ENCODE measurements around the gene PRKCH. TPM values are rescaled to one million over a fixed set of nuclear protein-coding genes. Genes with fewer than 3 reads are reported as not detected.
"Not testable (repeated sequence)": the region's sequence is repeated elsewhere in the genome, so short reads cannot be mapped to it uniquely, and the experiment has no call there.

The PRKCH gene
- total RNA-seq, 2 experiments from 2014 or later: 149 to 158 TPM

GRCh38 chr14:61397615-61398014 is 76.2 kb downstream of the PRKCH start:
- H3K27me3 Mint-ChIP-seq (ENCODE audit: low read depth): no peaks in the 10 kb centered on the region
- peak overlapping the region; percentile 67 for H3K27ac Mint-ChIP-seq
- CTCF ChIA-PET: interaction anchor here (0.8 to 1.1 kb wide), 2 partner anchors 99 to 440 kb away, joined by 3 to 4 read pairs; no protein-coding TSS in a partner anchor
- H3K4me1 Mint-ChIP-seq (ENCODE audit: low read depth): peaks cover 93% of the 10 kb centered on the region
- H3K36me3 Mint-ChIP-seq (ENCODE audit: low read depth): peaks cover 25% of the 10 kb centered on the region
- H3K4me3 Mint-ChIP-seq: no peak overlapping the region
- no peak for DNase-seq
- intact Hi-C loops (cut with micrococcal nuclease): loop anchor here (1.0 kb wide), 1 partner anchor 8 kb away; no protein-coding TSS in a partner anchor
- no peaks in the 10 kb centered on the region for H3K9me3 Mint-ChIP-seq

DNA sequence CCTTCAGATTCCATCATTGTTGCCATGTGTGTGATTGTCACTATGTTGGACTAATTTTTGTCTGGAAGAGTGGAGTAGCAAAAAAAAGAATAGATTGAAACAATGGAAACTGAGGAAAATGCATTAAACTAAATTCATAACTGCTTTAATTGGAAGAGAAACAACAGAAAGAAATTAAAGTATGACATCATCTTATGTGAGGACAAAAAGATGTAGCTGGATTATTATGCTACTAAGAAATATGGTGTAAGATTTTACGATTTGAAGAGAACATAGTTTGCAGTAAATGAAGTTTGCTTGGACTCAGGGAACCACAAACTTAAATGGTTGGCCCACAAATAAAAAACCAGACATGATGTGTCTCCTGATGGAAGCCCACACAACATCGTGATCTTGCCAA is 76.8 kb downstream of the PRKCH start:
- intact Hi-C loops (cut with micrococcal nuclease): no loop called here
- Mint-ChIP-seq H3K36me3 (ENCODE audit: low read depth) (peaks cover 20% of the 10 kb centered on the region), H3K4me1 (ENCODE audit: low read depth) (peaks cover 89% of the 10 kb centered on the region), H3K27me3 (ENCODE audit: low read depth) (no peaks in the 10 kb centered on the region), H3K9me3 (no peaks in the 10 kb centered on the region), H3K27ac (peak overlapping the region; percentile 74), H3K4me3 (no peak overlapping the region)
- no peak for DNase-seq
- CTCF ChIA-PET: interaction anchor here (0.8 to 1.1 kb wide), 2 partner anchors 100 to 439 kb away, joined by 3 to 4 read pairs; no protein-coding TSS in a partner anchor

DNA sequence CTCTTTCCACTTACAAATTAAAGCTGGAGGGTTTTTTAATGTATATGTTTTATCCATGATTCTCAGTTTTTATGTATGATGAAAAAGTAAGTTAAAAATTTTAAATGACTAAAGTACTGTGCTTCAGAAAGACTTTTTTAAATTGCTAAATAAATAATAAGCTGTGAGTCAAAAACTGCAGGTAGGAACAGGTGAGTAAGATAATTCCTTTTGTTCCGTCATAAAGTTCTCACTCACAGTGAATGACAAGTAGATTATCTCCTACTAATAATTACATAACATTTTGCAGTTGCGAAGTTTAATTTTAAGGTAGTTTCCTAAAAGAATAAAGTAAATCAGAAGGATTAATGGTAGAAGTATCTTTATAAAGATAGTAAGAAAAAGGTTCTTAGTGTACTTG is 78.0 kb downstream of the PRKCH start:
- Mint-ChIP-seq H3K36me3 (ENCODE audit: low read depth) (peaks cover 15% of the 10 kb centered on the region), H3K27ac (peak overlapping the region; percentile 48)

DNA sequence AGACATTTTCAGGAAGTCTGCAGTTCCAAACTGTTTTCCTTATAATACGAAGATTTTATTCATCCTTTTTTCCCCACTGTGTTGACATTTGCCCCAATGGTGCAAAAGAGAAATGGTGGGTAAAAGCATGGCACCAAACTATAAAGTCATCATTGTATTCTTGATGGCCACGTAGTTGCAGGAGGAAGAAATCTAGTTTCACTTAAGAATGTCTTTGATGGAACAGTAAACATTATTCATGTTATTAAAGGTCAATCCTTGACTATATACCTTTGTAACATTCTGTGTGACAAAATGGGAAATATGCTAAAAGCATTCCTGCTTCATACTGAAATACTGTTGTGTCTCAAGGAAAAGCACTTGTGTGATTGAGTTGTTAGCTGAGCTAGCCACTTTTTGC is 80.1 kb downstream of the PRKCH start:
- no peak for DNase-seq
- CTCF ChIA-PET: interaction anchor here (0.6 to 1.7 kb wide), 2 partner anchors 18 to 98 kb away, joined by 3 to 4 read pairs; no protein-coding TSS in a partner anchor
- Mint-ChIP-seq H3K9me3 (no peaks in the 10 kb centered on the region), H3K27ac (peak overlapping the region; percentile 46), H3K4me1 (ENCODE audit: low read depth) (peaks cover 86% of the 10 kb centered on the region), H3K36me3 (ENCODE audit: low read depth) (peaks cover 8% of the 10 kb centered on the region), H3K4me3 (no peak overlapping the region), H3K27me3 (ENCODE audit: low read depth) (no peaks in the 10 kb centered on the region)
- intact Hi-C loops (cut with micrococcal nuclease): no loop called here

More for the DNA sequence above, 78.0 kb downstream of the PRKCH start:
- no peak overlapping the region for H3K4me3 Mint-ChIP-seq
- peaks cover 87% of the 10 kb centered on the region for H3K4me1 Mint-ChIP-seq (ENCODE audit: low read depth)
- H3K9me3 Mint-ChIP-seq: no peaks in the 10 kb centered on the region
- no peak for DNase-seq
- no peaks in the 10 kb centered on the region for H3K27me3 Mint-ChIP-seq (ENCODE audit: low read depth)
- intact Hi-C loops (cut with micrococcal nuclease): no loop called here
- CTCF ChIA-PET: interaction anchor here (1.0 kb wide), 1 partner anchor 17 kb away, joined by 3 read pairs; no protein-coding TSS in a partner anchor

DNA sequence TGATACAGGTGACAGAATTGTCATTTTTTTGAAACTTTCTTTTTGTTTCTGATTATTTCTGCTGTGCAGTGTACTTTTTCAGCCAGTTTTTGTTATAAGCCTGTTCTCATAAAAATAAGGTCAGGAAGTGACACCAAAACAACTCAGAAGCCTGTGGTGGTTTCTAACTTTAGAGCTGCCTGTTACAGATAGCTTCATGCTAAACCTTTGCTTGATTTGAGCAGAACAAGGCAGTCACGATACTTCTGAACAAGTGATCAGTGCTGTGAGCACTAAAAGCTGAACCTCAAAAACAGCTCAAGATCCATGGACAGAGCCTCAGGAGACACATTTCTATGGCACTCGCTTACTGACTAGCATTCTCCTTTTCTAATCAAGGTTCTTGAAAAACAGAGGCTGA is 82.0 kb downstream of the PRKCH start:
- peak overlapping the region; percentile 91 for H3K27ac Mint-ChIP-seq
- H3K27me3 Mint-ChIP-seq (ENCODE audit: low read depth): no peaks in the 10 kb centered on the region
- H3K4me3 Mint-ChIP-seq: peak overlapping the region; percentile 63
- no peak for DNase-seq
- peaks cover 86% of the 10 kb centered on the region for H3K4me1 Mint-ChIP-seq (ENCODE audit: low read depth)
- H3K36me3 Mint-ChIP-seq (ENCODE audit: low read depth): peaks cover 4% of the 10 kb centered on the region
- intact Hi-C loops (cut with micrococcal nuclease): loop anchor here (1.0 kb wide), 1 partner anchor 35 kb away; no protein-coding TSS in a partner anchor
- no peaks in the 10 kb centered on the region for H3K9me3 Mint-ChIP-seq
- CTCF ChIA-PET: interaction anchor here (0.6 to 1.7 kb wide), 3 partner anchors 15 to 32 kb away, joined by 3 to 4 read pairs (median 3); no protein-coding TSS in a partner anchor

DNA sequence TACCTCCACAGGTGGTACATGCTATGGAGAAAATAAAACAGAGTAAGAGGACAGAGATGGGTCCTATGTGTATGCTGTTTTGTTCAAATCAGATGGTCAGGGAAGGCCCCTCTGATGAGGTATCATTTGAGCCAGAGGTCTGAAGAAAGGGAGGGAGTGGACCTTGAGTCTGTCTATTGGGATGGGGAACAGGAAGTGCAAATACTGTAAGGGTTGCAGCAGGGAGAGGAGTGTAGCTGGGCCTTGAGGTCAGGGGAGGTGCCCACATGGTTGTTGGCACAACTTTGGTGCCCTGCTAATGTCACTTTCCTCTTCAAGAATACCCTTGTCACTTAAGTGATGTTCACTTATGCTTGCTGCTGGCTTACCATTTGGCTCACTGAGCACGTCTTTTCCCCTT is 83.3 kb downstream of the PRKCH start:
- H3K4me3 Mint-ChIP-seq: peak overlapping the region; percentile 10
- no peaks in the 10 kb centered on the region for H3K27me3 Mint-ChIP-seq (ENCODE audit: low read depth)
- intact Hi-C loops (cut with micrococcal nuclease): no loop called here

DNA sequence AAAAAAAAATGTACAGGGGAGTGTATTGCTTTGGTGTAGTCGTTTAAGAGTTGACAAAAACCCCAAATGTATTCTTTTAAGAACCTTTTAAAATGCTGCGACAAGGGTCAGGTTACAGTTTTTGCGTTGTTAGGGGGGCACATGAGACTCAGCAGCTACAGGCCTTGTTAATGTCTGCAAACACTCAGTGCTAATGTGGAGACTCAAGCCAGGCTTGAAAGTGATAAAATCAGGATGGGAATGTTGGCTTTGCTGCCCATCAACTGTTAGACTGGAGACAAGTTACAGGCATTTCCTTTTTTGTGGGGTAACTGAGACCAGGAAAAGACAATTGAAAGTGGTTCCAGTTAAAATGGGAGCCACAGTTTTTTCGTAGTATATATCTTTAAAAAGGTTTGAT is 84.8 kb downstream of the PRKCH start:
- Mint-ChIP-seq H3K27ac (peak overlapping the region; percentile 82), H3K4me3 (peak overlapping the region; percentile 43), H3K27me3 (ENCODE audit: low read depth) (no peaks in the 10 kb centered on the region), H3K36me3 (ENCODE audit: low read depth) (peaks cover 5% of the 10 kb centered on the region), H3K4me1 (ENCODE audit: low read depth) (peaks cover 69% of the 10 kb centered on the region), H3K9me3 (no peaks in the 10 kb centered on the region)
- DNase-seq: no peak
- intact Hi-C loops (cut with micrococcal nuclease): loop anchor here (1.0 to 2.0 kb wide), 6 partner anchors 10 to 78 kb away; no protein-coding TSS in a partner anchor
- CTCF ChIA-PET: interaction anchor here (0.8 to 1.5 kb wide), 3 partner anchors 11 to 34 kb away, joined by 4 to 9 read pairs (median 7); no protein-coding TSS in a partner anchor

More for the DNA sequence above, 83.3 kb downstream of the PRKCH start:
- CTCF ChIA-PET: interaction anchor here (1.5 kb wide), 1 partner anchor 9 kb away, joined by 9 read pairs; no protein-coding TSS in a partner anchor
- Mint-ChIP-seq H3K36me3 (ENCODE audit: low read depth) (peaks cover 4% of the 10 kb centered on the region), H3K4me1 (ENCODE audit: low read depth) (peaks cover 85% of the 10 kb centered on the region), H3K9me3 (no peaks in the 10 kb centered on the region), H3K27ac (peak overlapping the region; percentile 68)
- no peak for DNase-seq

DNA sequence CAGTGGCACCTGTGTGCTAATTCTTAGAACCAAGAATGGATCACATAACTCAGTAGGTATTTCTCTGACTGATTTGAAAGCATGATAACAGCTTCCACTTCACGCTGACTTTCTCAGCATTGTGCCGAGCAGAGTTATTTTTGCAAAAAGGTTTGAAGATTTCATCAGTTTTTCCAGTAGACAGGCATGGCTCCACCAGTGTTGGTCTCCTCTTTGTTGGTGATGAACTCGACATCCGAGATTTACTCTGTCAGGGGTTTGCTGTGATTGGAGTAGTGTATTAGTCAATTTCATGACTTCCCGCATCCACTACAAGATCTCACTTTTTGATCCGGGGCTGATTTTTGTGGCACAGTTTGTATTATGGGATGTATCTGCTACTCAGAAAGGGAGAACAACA is 85.3 kb downstream of the PRKCH start:
- Mint-ChIP-seq H3K27ac (peak overlapping the region; percentile 82), H3K36me3 (ENCODE audit: low read depth) (peaks cover 7% of the 10 kb centered on the region), H3K27me3 (ENCODE audit: low read depth) (no peaks in the 10 kb centered on the region), H3K4me1 (ENCODE audit: low read depth) (peaks cover 64% of the 10 kb centered on the region), H3K4me3 (peak overlapping the region; percentile 41), H3K9me3 (no peaks in the 10 kb centered on the region)
- intact Hi-C loops (cut with micrococcal nuclease): loop anchor here (1.0 to 2.0 kb wide), 6 partner anchors 10 to 78 kb away; no protein-coding TSS in a partner anchor
- CTCF ChIA-PET: interaction anchor here (0.7 to 1.5 kb wide), 3 partner anchors 13 to 431 kb away, joined by 3 to 4 read pairs (median 3); no protein-coding TSS in a partner anchor
- DNase-seq: peak; percentile 65

GRCh38 chr14:61408498-61408897 is 87.1 kb downstream of the PRKCH start:
- peaks cover 7% of the 10 kb centered on the region for H3K36me3 Mint-ChIP-seq (ENCODE audit: low read depth)
- no peak overlapping the region for H3K4me3 Mint-ChIP-seq
- H3K4me1 Mint-ChIP-seq (ENCODE audit: low read depth): peaks cover 56% of the 10 kb centered on the region
- no peaks in the 10 kb centered on the region for H3K9me3 Mint-ChIP-seq
- no peaks in the 10 kb centered on the region for H3K27me3 Mint-ChIP-seq (ENCODE audit: low read depth)
- no peak for DNase-seq
- H3K27ac Mint-ChIP-seq: peak overlapping the region; percentile 33
- CTCF ChIA-PET: interaction anchor here (0.7 to 2.1 kb wide), 5 partner anchors 18 to 265 kb away, joined by 3 to 6 read pairs (median 4); no protein-coding TSS in a partner anchor
- intact Hi-C loops (cut with micrococcal nuclease): no loop called here

GRCh38 chr14:61409782-61410181 is 88.4 kb downstream of the PRKCH start:
- intact Hi-C loops (cut with micrococcal nuclease): no loop called here
- H3K27me3 Mint-ChIP-seq (ENCODE audit: low read depth): no peaks in the 10 kb centered on the region
- H3K4me1 Mint-ChIP-seq (ENCODE audit: low read depth): peaks cover 45% of the 10 kb centered on the region
- H3K36me3 Mint-ChIP-seq (ENCODE audit: low read depth): peaks cover 7% of the 10 kb centered on the region
- H3K9me3 Mint-ChIP-seq: no peaks in the 10 kb centered on the region
- DNase-seq: no peak
- H3K4me3 Mint-ChIP-seq: no peak overlapping the region
- CTCF ChIA-PET: no interaction called here
- H3K27ac Mint-ChIP-seq: no peak overlapping the region

DNA sequence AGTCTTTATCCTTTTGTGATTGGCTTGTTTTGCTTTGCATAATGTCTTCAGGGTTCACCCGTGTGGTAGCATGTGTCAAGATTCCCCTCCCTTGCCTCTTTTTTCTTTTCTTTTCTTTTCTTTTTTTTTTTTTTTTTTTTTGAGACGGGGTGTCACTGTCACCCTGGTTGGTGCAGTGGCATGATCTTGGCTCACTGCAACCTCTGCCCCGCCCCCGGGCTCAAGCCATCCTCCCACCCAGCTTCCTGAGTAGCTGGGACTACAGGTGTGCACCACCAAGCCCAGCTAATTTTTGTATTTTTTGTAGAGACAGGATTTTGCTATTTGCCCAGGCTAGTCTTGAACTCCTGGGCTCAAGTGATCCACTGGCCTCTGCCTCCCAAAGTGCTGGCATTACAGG is 94.6 kb downstream of the PRKCH start:
- H3K4me3 Mint-ChIP-seq; intact Hi-C loops (cut with micrococcal nuclease); H3K9me3 Mint-ChIP-seq; H3K36me3 Mint-ChIP-seq (ENCODE audit: low read depth); H3K27me3 Mint-ChIP-seq (ENCODE audit: low read depth): not testable (repeated sequence)
- Mint-ChIP-seq H3K4me1 (ENCODE audit: low read depth) (peaks cover 35% of the 10 kb centered on the region), H3K27ac (peak overlapping the region; percentile 63)
- CTCF ChIA-PET: interaction anchor here (1.0 to 1.2 kb wide), 2 partner anchors 16 to 20 kb away, joined by 3 read pairs; no protein-coding TSS in a partner anchor
- DNase-seq: peak; percentile 42

- Mint-ChIP-seq H3K9me3 (no peaks in the 10 kb centered on the region), H3K4me3 (peak overlapping the region; percentile 17), H3K27me3 (ENCODE audit: low read depth) (no peaks in the 10 kb centered on the region), H3K27ac (peak overlapping the region; percentile 63), H3K36me3 (ENCODE audit: low read depth) (peaks cover 4% of the 10 kb centered on the region), H3K4me1 (ENCODE audit: low read depth) (peaks cover 42% of the 10 kb centered on the region)
- no peak for DNase-seq
- CTCF ChIA-PET: interaction anchor here (0.6 to 1.5 kb wide), 5 partner anchors 17 to 149 kb away, joined by 3 to 5 read pairs (median 3); no protein-coding TSS in a partner anchor
- intact Hi-C loops (cut with micrococcal nuclease): no loop called here
These were observed 95.2 kb downstream of the PRKCH start for GRCh38 chr14:61416591-61416990.

Data from activated naive CD4-positive, alpha-beta T cell treated with anti-CD3 and anti-CD28 coated beads for 36 hours (primary cell).